Subcutaneous adipose tissue (tissue), 4 donors: ENCODE data around the gene ACE. TPM values are rescaled to one million over a fixed set of nuclear protein-coding genes. Genes with fewer than 3 reads are reported as not detected.

Experiments
- total RNA-seq, 4 donors: library from RNA; depleted of rRNA; stranded (reverse); fragments of >200 nt; gene quantifications; one replicate each; pipeline ENCODE4 v1.1.0, GENCODE V29; 2016
- TF ChIP-seq, protein P1 (sequence below): fragments of 450-650 bp; IDR thresholded peaks from one replicate; pipeline ENCODE4 v1.5.1; 2016; ENCODE audit warnings: low read depth, mild to moderate bottlenecking, control low read depth, antibody characterized with exemption, moderate library complexity

ACE gene
- total RNA-seq, 4 donors from 2014 or later = 5.7 to 95.2 (median 16.8) TPM

GRCh38 chr17:63445065-63445464 lies 31.8 kb upstream of the ACE start:
- TF ChIP-seq, protein P1, sequence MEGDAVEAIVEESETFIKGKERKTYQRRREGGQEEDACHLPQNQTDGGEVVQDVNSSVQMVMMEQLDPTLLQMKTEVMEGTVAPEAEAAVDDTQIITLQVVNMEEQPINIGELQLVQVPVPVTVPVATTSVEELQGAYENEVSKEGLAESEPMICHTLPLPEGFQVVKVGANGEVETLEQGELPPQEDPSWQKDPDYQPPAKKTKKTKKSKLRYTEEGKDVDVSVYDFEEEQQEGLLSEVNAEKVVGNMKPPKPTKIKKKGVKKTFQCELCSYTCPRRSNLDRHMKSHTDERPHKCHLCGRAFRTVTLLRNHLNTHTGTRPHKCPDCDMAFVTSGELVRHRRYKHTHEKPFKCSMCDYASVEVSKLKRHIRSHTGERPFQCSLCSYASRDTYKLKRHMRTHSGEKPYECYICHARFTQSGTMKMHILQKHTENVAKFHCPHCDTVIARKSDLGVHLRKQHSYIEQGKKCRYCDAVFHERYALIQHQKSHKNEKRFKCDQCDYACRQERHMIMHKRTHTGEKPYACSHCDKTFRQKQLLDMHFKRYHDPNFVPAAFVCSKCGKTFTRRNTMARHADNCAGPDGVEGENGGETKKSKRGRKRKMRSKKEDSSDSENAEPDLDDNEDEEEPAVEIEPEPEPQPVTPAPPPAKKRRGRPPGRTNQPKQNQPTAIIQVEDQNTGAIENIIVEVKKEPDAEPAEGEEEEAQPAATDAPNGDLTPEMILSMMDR = no peak

- TF ChIP-seq, protein P1 = no peak
Measured at GRCh38 chr17:63445571-63445953, 31.3 kb upstream of the ACE start.

DNA sequence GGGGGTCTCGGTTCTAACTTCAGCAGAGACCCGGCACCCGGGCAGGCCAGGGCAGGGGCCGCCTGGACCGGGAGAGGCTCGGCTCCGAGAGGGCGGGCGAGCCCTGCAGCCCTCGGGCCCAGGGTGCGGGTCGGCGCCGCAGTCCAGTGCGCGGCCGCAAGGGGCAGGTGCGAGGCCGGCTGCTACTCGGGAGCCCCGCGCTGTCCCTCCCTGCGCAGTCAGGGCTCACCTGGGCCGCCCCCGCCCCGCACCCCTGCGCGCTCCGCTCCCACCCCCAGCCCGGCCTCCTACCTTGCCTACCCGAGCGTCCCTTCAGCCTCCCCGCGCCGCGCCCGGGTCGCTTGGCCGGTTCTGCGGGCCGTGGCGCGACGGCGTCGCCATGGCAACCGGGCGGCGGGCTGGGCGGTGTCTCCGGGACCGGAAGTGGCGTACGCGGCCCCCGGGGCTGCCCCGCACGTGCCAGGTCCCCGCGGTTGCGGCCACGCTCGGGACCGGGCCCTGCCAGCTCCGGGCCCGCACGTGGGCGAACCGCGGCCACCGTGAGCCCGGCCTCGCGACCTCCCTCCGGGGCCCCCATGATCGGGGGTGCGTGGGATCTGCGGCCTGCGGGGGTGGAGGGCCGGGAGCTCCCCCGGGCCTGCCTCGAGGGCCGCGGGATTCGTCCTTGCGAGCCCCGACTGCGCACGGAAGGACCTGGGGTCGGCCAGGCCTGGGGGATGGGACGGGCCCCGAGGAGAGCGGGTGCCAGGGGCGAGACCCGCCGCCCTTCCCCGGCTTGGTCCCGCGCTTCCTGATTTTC lies 30.7 kb upstream of the ACE start, which contains the start of gene CYB561:
CYB561 (minus strand) TSS at position 353 of the 799 bp plus-strand sequence. CDS start 8,759 bp downstream, outside the sequence.
- TF ChIP-seq, protein P1 = no peak

- TF ChIP-seq, protein P1 = no peak
Measured at GRCh38 chr17:63446753-63447470, 29.9 kb upstream of the ACE start.

- TF ChIP-seq, protein P1 = no peak
Measured at GRCh38 chr17:63447471-63448009, 29.3 kb upstream of the ACE start.

- TF ChIP-seq, protein P1 = no peak
Measured at GRCh38 chr17:63448655-63449054, 28.2 kb upstream of the ACE start.

- TF ChIP-seq, protein P1 = no peak
Measured at GRCh38 chr17:63450551-63450950, 26.3 kb upstream of the ACE start.
